GM18499 (cell line): ENCODE data around the gene PCMT1.
"Not testable (repeated sequence)": the region's sequence is repeated elsewhere in the genome, so short reads cannot be mapped to it uniquely, and the experiment has no call there.

ENCODE experiments used
- ATAC-seq: cut with Tn5 transposase; IDR thresholded peaks from one replicate; pipeline ENCODE4 v1.9.1; 2021; ENCODE audit warnings: moderate number of reproducible peaks; ENCODE audit not compliant: insufficient read depth, unreplicated experiment

The PCMT1 gene

DNA sequence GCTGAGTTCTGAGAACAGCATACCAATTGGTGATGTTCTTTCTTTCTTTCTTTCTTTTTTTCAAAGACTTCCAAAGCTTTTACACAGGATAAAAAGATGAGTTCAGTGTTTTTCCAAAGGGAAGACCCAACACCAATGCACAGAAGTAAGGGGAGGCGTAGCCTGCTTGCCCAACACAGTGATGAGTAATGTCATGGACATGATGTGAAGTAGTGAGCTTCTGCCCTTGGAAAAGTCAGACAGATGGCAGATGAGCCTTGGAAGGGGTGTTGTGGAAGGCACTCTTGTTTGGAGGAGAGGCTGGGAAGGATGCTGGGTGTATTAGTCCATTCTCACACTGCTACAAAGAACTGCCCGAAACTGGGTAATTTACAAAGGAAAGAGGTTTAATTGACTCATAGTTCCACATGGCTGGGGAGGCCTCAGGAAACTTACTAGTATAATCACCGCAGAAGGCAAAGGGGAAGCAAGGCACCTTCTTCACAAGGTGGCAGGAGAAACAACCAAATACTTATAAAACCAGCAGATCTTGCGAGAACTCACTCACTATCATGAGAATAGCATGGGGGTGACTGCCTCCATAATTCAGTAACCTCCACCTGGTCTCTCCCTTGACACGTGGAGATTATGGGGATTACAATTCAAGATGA lies 102.0 kb downstream of the PCMT1 start:
- ATAC-seq = no peak

DNA sequence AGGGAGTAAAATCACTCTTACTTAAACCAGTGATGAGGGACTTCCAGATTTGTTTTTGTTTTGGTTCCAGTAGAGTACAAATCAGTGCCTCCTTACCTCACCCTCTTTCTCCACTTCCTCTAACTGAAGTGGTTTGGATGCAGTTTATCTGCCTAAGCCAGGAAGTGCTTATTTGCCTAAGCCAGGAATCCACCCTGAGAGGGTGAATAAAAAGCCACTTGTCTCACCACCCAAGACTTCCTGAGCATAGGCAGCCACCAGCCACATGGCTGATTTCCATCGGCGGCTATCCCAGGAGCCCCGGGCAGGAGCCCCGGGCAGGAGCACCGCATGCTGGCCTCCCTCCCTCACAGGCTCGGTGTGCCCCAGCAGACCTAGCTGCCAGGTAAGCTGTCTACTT lies 102.6 kb downstream of the PCMT1 start:
- ATAC-seq = no peak

DNA sequence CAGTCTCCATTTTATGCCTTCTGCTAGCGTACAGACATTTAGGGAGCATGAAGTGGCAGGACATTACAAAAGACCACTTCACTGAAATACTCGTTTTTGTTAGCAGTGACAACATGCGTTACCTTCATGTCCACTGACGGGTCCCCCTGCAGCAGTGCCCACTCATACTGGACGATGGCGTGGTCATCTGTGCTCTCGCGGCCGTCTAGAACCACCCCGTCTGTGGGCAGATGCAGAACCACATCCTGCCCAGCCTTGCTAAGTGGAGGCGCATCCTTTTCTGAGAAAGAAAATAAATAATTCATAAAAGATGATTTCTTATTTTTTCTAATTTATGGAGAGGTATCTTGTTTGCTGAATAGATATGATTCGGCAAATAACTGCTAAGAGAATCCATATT lies 103.3 kb downstream of the PCMT1 start:
- no peak for ATAC-seq

DNA sequence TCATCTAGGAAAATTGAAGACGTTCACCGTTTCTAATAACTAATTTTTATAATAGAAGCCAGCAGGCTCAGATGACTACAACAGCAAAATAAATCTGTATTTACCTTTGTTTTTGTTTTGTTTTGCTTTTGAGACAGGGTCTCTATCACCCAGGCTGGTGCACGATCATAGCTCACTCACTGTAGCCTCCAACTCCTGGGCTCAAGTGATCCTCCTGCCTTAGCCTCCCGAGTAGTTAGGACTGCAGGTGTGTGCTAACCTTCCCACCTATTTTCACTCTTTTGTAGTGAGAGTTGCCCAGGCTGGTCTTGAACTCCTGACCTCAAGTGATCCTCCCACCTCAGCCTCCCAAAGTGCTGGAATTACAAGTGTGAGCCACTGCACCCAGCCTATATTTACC lies 104.5 kb downstream of the PCMT1 start:
- not testable (repeated sequence) for ATAC-seq

DNA sequence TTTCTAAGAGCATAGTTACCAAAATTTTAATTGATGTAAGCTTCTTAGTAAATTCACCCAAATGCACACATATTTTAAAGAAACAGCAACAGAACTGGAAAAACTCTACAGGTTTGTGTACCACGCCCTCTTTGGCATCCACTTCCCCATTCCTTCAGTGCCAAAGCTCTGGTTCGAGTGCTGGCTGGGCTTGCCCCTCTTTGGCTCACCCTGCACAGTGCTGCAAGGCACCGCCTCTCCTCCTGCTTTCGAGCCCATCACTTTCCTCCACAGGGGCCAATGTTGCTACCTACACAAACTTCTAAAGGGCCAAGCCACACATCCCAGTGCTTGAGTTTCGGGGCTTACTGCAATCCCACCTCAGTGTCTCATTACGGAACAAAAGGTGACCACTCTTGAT lies 105.0 kb downstream of the PCMT1 start:
- ATAC-seq = no peak

DNA sequence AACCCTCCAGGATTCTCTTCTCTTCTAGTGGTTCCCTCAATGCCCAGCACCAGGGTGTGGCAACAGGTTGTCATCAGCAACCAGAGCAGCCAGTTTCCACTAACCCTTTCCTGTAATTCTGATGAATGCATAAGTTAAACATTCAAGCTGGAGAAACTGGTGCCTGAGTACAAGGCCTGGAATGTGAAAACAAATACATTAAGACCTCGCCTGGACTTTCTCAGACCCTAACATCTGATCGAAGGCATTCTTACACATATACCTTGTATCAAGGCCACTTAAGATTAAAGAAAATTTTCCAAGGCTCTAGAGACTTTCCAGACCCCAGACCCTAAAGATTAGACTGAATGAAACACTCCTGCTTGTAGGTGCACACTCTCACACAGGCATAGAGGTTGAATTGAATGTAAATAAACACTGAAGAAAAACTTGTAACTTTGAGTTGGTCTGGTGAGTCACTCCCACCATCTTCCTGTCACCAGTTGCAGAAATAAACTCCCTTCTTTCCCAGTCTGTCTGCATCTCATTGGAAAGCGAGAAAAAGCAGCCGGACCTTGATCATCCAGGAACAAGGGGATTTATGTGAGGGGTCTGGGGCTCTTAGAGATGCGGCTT lies 105.6 kb downstream of the PCMT1 start:
- ATAC-seq = no peak

DNA sequence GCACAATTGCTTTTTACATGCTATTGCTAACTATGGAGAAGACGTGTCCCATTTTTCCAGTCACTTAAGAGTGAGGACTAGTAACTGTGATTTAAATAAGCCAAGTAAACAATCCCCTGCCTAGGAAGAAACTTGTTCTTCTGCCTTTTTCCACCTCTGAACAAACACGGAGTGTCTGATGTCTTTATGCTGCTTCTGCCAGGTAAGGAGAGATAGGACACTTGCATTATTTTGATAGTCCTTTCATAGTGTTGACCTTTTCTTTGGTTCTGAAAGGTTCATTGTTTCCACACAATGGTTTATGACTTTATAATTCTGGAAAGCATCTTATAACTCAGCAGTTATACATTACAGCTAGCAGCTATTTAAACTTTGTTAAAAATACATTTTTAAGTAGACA lies 106.2 kb downstream of the PCMT1 start:
- no peak for ATAC-seq

DNA sequence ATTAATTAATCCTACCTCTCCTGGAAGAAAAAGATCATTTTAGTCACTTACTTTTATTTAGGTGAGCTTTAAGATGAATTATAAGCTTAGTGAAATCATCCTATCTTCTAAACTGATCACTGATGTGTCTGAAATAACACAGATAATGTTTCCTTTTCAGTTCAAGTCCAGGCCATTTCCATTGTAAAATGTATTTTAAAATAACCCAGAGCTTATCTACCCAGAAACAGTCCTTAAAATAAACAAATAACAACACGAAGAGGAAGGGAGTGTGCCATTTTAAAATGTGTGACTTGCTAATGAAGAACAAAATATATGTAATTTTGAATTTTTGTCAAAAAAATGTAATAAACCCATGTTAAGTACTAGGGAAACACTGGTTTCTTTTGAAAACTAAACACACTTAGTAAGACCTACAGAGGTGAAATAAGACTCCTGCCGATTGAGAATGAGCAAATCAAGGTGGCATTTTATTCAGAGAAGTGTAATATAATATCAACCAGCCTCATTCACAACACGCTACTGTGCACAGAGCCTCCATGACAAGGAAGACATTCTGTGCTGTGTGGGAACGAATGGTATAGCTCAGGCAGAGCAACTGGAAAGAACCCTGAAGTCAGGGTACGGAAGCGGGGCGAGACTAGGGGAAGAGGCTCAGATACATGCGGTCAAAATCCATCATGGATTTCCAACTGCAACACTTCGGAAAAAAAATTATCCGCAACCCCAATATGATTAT lies 106.9 kb downstream of the PCMT1 start:
- no peak for ATAC-seq

DNA sequence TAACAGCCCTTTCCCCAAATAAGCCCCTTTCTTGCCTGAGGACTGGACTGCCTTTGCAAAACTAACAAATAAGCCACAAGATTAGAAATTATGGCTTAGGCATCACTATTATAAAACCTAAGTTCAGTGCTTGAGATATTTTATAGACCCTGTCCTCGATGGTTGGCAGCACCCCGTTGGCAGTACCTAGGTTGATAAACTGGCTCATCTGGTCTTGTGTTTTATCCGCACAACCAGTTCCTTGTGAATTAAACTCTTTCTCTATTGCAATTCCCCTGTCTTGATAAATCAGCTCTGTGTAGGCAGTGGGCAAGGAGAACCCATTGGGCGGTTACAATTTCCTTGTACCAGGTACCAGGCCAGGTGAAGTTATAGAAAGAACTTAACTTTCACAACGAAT lies 108.0 kb downstream of the PCMT1 start:
- no peak for ATAC-seq

DNA sequence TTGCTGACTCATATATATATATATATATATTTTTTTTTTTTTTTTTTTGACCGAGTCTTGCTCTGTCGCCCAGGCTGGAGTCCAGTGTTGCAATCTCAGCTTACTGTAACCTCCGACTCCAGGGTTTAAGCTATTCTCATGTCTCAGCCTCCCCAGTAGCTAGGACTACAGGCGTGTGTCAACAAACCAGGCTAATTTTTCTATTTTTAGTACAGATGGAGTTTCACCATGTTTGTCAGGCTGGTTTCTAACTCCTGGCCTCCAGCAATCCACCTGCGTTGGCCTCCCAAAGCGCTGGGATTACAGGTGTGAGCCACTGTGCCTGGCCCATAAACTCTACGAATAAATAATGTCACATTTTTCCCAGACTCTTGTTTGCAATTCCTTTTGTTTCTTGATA lies 109.8 kb downstream of the PCMT1 start:
- no peak for ATAC-seq

DNA sequence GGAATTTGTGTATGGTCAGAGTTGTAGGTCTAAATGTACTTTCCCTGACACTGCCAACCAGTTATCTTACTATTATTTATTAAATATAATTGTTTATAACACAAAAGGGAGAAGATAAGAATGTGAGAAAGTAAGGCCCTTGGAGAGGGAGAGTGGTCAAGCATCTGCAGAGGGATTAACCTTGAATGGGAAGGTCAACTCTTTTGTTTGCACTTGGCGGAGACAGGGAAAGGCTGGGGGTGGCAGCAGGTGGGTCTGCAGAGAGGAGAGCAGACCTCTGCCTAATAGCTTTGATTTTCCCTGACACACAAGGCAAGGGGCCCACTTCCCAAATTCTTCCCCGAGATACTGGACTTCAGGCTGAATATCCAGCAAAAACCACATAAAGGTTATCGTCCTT lies 110.4 kb downstream of the PCMT1 start:
- no peak for ATAC-seq

DNA sequence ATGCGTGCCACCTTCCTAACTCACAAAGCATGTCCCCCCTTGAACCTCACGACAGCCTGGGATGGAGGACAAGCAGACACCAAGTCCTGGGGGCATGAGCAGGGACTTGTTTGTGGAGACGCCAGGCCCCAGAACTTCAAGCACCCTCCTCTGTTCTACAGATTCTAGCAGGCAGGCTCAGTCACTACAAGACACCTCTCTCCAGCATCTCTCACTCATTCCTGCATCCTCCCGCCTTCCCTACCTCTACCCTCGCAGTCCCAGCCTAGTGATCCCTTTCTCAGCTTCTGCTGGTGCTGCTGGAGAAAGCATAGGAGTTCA lies 110.9 kb downstream of the PCMT1 start:
- ATAC-seq = no peak
